Measurements from ENCODE around the gene FOXN3. TPM values are rescaled to one million over a fixed set of nuclear protein-coding genes. Genes with fewer than 3 reads are reported as not detected.

FOXN3 gene
- polyA plus RNA-seq, 1 donor from 2014 or later, result 10.3 TPM

- Histone ChIP-seq H3K27me3 (ENCODE audit: insufficient read depth, low read depth, low read length) (no peaks in the 10 kb centered on the region), H3K4me3 (ENCODE audit: low read length) (no peak overlapping the region)
Measured at GRCh38 chr14:89293314-89293916, 123.6 kb downstream of the FOXN3 start.

GRCh38 chr14:89292579-89293313 lies 124.3 kb downstream of the FOXN3 start:
- no peak overlapping the region for H3K4me3 ChIP-seq (ENCODE audit: low read length)
- no peaks in the 10 kb centered on the region for H3K9me2 ChIP-seq (ENCODE audit: insufficient read depth, low read length)
- no peaks in the 10 kb centered on the region for H3K27me3 ChIP-seq (ENCODE audit: insufficient read depth, low read depth, low read length)
- H3K9ac ChIP-seq (ENCODE audit: low read length), result no peak overlapping the region
- no peak overlapping the region for H3K27ac ChIP-seq (ENCODE audit: low read length)
- H2AFZ ChIP-seq (ENCODE audit: low read depth, low read length), result no peak overlapping the region
- H3F3A ChIP-seq (ENCODE audit: insufficient read depth, low read length, poor library complexity, severe bottlenecking), result no peaks in the 10 kb centered on the region
- no peaks in the 10 kb centered on the region for H3K36me3 ChIP-seq (ENCODE audit: insufficient read depth, low read length)
- no peak overlapping the region for H3K4me2 ChIP-seq (ENCODE audit: low read length)
- H3K9me3 ChIP-seq (ENCODE audit: low read length), result no peaks in the 10 kb centered on the region
- H4K20me1 ChIP-seq (ENCODE audit: insufficient read depth), result no peaks in the 10 kb centered on the region
- no peaks in the 10 kb centered on the region for H3K79me2 ChIP-seq (replicated peaks; ENCODE audit: insufficient read depth, low read length)
- TF ChIP-seq MXI1 (conservative IDR thresholded peaks at IDR 0.05; ENCODE audit: poor library complexity, severe bottlenecking) (no peak), POLR2AphosphoS5 (IDR thresholded peaks at IDR 0.05) (no peak), REST (IDR thresholded peaks at IDR 0.05; ENCODE audit: borderline replicate concordance) (no peak), EZH2 (IDR thresholded peaks at IDR 0.05; ENCODE audit: borderline replicate concordance, insufficient read depth, low read length, poor library complexity, severe bottlenecking) (no peak), SMC3 (conservative IDR thresholded peaks at IDR 0.05; ENCODE audit: poor library complexity) (no peak)

More at GRCh38 chr14:89293314-89293916, 123.6 kb downstream of the FOXN3 start:
- no peak overlapping the region for H2AFZ ChIP-seq (ENCODE audit: low read depth, low read length)
- H3F3A ChIP-seq (ENCODE audit: insufficient read depth, low read length, poor library complexity, severe bottlenecking), result no peaks in the 10 kb centered on the region
- no peak overlapping the region for H3K9ac ChIP-seq (ENCODE audit: low read length)
- H3K9me3 ChIP-seq (ENCODE audit: low read length), result no peaks in the 10 kb centered on the region
- H3K79me2 ChIP-seq (replicated peaks; ENCODE audit: insufficient read depth, low read length), result no peaks in the 10 kb centered on the region
- no peaks in the 10 kb centered on the region for H3K9me2 ChIP-seq (ENCODE audit: insufficient read depth, low read length)
- no peak overlapping the region for H3K4me2 ChIP-seq (ENCODE audit: low read length)
- H3K36me3 ChIP-seq (ENCODE audit: insufficient read depth, low read length), result no peaks in the 10 kb centered on the region
- no peak overlapping the region for H3K27ac ChIP-seq (ENCODE audit: low read length)
- H4K20me1 ChIP-seq (ENCODE audit: insufficient read depth), result no peaks in the 10 kb centered on the region
- TF ChIP-seq EZH2 (IDR thresholded peaks at IDR 0.05; ENCODE audit: borderline replicate concordance, insufficient read depth, low read length, poor library complexity, severe bottlenecking) (no peak), POLR2AphosphoS5 (IDR thresholded peaks at IDR 0.05) (no peak), EP300 (conservative IDR thresholded peaks at IDR 0.05; ENCODE audit: poor library complexity, severe bottlenecking) (no peak), TAF1 (IDR thresholded peaks at IDR 0.05; ENCODE audit: low read depth) (no peak), CTCF (IDR thresholded peaks at IDR 0.05; ENCODE audit: poor library complexity, severe bottlenecking) (no peak), RAD21 (conservative IDR thresholded peaks at IDR 0.05) (no peak), SMC3 (conservative IDR thresholded peaks at IDR 0.05; ENCODE audit: poor library complexity) (no peak)

Data from neural cell (in vitro differentiated cells).